Stimulated activated CD4-positive, alpha-beta T cell treated with anti-CD3 and anti-CD28 coated beads, Interleukin-4, amount 100 ng/mL, for 4 hours (primary cell): ENCODE measurements around the gene NEK2.
"Not testable (repeated sequence)": the region's sequence is repeated elsewhere in the genome, so short reads cannot be mapped to it uniquely, and the experiment has no call there.

Experiments
- DNase-seq, 2 experiments: peaks; one replicate each; pipeline ENCODE4 v3.0.0-alpha.2; 2020

Gene NEK2

GRCh38 chr1:211648980-211649934 is 26.2 kb downstream of the NEK2 start:
- no peak for DNase-seq

- no peak for DNase-seq
Observed at GRCh38 chr1:211648336-211648735, 27.1 kb downstream of the NEK2 start.

GRCh38 chr1:211647711-211648121 is 27.7 kb downstream of the NEK2 start:
- DNase-seq: no peak

- DNase-seq: no peak
Observed at GRCh38 chr1:211646566-211646965, 28.9 kb downstream of the NEK2 start.

GRCh38 chr1:211645601-211646000 is 29.8 kb downstream of the NEK2 start:
- DNase-seq: not testable (repeated sequence)

GRCh38 chr1:211644653-211645052 is 30.8 kb downstream of the NEK2 start:
- DNase-seq: no peak

- DNase-seq: no peak
Observed at GRCh38 chr1:211643324-211644212, 31.9 kb downstream of the NEK2 start.

GRCh38 chr1:211642870-211643269 is 32.6 kb downstream of the NEK2 start:
- no peak for DNase-seq

GRCh38 chr1:211641942-211642341 is 33.5 kb downstream of the NEK2 start:
- no peak for DNase-seq

- DNase-seq: no peak
Observed at GRCh38 chr1:211641044-211641800, 34.2 kb downstream of the NEK2 start.

- DNase-seq: no peak
Observed at GRCh38 chr1:211640301-211640630, 35.2 kb downstream of the NEK2 start.

- no peak for DNase-seq
Observed at GRCh38 chr1:211639475-211640300, 35.7 kb downstream of the NEK2 start.

GRCh38 chr1:211638689-211639101 is 36.7 kb downstream of the NEK2 start:
- DNase-seq: no peak

GRCh38 chr1:211638246-211638645 is 37.2 kb downstream of the NEK2 start:
- DNase-seq: no peak

GRCh38 chr1:211637066-211637465 is 38.4 kb downstream of the NEK2 start:
- DNase-seq: no peak

GRCh38 chr1:211636575-211637029 is 38.8 kb downstream of the NEK2 start:
- not testable (repeated sequence) for DNase-seq

GRCh38 chr1:211635597-211636205 is 39.7 kb downstream of the NEK2 start:
- no peak for DNase-seq

GRCh38 chr1:211634931-211635330 is 40.5 kb downstream of the NEK2 start:
- no peak for DNase-seq

- no peak for DNase-seq
Observed at GRCh38 chr1:211634461-211634860, 41.0 kb downstream of the NEK2 start.

- DNase-seq: no peak
Observed at GRCh38 chr1:211633524-211633846, 41.9 kb downstream of the NEK2 start.

- DNase-seq: no peak
Observed at GRCh38 chr1:211632808-211633523, 42.5 kb downstream of the NEK2 start.
